ENCODE results near the gene BACH1. TPM values are rescaled to one million over a fixed set of nuclear protein-coding genes. Genes with fewer than 3 reads are reported as not detected.

BACH1 gene
- total RNA-seq, 1 donor from 2014 or later: 12.7 TPM

DNA sequence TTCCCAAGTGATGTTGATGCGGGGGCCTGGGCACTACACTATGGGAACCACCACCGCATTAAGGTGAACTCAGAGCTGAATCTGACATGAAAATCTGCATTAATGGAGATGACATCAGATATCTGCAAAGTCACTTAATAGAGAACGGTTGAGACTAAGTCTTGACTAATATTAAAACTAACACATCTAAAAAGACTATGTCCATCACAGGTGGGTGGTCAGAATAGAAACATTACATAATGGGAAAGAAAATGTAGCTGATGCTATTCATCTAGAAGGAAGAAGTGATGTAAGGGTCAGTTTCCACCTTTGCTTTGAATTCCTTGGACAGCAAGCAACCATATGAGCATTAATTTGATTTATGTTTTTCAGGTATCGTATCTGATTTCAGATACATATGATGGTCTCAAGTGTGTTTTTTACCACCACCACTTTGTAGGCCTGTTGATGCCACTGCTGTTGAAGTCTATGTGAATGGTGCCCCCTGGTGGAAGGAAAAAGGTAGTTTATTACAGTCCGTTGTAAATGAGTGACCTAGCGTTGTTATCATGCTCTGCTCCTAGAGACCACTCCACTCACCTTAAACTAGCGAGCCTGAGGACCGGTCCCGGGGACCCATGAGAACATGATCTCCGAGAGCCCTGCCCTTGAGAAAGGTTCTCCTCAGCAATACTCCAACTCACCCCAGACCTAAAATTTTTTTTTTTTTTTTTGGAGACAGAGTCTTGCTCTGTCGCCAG lies 73.5 kb downstream of the BACH1 start:
- TF ChIP-seq, protein P1, sequence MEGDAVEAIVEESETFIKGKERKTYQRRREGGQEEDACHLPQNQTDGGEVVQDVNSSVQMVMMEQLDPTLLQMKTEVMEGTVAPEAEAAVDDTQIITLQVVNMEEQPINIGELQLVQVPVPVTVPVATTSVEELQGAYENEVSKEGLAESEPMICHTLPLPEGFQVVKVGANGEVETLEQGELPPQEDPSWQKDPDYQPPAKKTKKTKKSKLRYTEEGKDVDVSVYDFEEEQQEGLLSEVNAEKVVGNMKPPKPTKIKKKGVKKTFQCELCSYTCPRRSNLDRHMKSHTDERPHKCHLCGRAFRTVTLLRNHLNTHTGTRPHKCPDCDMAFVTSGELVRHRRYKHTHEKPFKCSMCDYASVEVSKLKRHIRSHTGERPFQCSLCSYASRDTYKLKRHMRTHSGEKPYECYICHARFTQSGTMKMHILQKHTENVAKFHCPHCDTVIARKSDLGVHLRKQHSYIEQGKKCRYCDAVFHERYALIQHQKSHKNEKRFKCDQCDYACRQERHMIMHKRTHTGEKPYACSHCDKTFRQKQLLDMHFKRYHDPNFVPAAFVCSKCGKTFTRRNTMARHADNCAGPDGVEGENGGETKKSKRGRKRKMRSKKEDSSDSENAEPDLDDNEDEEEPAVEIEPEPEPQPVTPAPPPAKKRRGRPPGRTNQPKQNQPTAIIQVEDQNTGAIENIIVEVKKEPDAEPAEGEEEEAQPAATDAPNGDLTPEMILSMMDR (IDR thresholded peaks at IDR 0.05): peak; percentile 76 to 81 (median 80)

DNA sequence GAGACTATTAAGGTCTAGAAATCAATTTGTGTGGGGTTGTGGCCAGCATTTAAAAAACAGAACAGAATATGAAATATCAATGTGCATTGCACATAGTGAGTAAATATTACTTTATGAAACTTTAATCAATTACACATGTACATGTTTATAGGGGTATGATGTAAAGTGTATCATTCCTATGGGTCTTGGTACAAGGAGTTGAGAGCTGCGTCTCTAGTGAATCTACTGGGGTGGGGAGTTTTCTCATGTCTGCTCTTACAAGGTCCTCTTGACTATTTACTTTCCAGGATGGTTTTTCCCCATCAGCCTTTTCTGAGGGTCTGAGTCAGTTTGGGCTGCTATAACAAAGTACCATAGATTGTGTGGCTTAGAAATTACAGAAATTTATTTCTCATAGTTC lies 75.8 kb downstream of the BACH1 start:
- Histone ChIP-seq H3K4me1 (no peaks in the 10 kb centered on the region), H3K27ac (no peak overlapping the region), H3K27me3 (no peaks in the 10 kb centered on the region), H3K9me3 (no peaks in the 10 kb centered on the region), H3K4me3 (no peak overlapping the region), H3K36me3 (no peaks in the 10 kb centered on the region)
- intact Hi-C loops (cut with DNase I): loop anchor here (5.0 kb wide), 1 partner anchor 77 kb away; the partner anchor contains the start of gene BACH1
- no peak for DNase-seq (ENCODE audit: low spot score in 2 of 2)
- TF ChIP-seq, protein P1 (IDR thresholded peaks at IDR 0.05): no peak

More for the DNA sequence above, 73.5 kb downstream of the BACH1 start:
- no peak overlapping the region for H3K4me3 ChIP-seq
- no peaks in the 10 kb centered on the region for H3K4me1 ChIP-seq
- H3K36me3 ChIP-seq: no peaks in the 10 kb centered on the region
- H3K27ac ChIP-seq: no peak overlapping the region
- no peaks in the 10 kb centered on the region for H3K27me3 ChIP-seq
- intact Hi-C loops (cut with DNase I): loop anchor here (1.0 to 5.0 kb wide), 3 partner anchors 75 to 281 kb away; partner anchors contain the start of gene BACH1
- peak in 1 of 2 donors; percentile 76 for DNase-seq (ENCODE audit: low spot score in 2 of 2)
- H3K9me3 ChIP-seq: no peaks in the 10 kb centered on the region

DNA sequence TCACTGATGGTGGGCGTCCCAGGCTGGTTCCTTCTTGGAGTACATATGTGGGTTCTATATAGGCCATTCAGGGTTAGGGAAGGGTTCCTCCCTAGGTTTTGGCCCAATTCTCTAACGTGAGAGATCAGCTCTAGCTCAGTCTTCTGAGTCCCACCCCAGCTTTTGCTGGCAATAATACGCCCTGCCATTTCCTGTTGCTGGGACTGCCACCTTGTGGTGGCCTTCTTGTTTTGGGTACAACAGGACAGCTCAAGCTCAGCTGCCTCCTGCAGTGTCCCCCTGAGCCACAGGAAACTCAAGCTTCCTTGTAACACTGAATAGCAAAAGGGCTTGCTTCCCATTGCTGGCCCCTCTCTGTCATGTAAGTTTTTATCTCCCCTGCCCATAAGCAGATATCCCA lies 77.8 kb downstream of the BACH1 start:
- Histone ChIP-seq H3K36me3 (no peaks in the 10 kb centered on the region), H3K27me3 (no peaks in the 10 kb centered on the region), H3K4me3 (no peak overlapping the region), H3K4me1 (no peaks in the 10 kb centered on the region), H3K9me3 (no peaks in the 10 kb centered on the region), H3K27ac (no peak overlapping the region)
- intact Hi-C loops (cut with DNase I): no loop called here
- no peak for DNase-seq (ENCODE audit: low spot score in 2 of 2)
- TF ChIP-seq, protein P1 (IDR thresholded peaks at IDR 0.05): peak; percentile 19 to 32 (median 21)

DNA sequence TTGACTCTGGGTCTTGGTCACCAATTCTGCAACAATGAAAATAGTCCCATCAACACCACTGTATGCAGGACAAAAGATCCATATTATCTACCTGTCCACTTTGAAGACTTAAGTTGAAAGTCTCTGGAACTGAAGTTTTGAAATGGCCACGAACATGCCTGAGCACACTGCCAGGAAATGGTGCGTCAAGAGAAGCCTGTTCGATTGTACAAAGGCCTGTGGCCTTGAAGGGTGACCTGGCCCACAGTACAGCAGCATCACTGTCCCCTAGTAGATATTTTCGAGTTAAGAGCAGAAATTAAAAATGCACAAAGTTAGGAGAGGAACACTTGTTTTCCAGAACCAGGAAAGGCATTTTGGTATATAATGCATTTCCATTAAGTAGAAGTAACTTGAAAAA lies 78.5 kb downstream of the BACH1 start:
- Histone ChIP-seq H3K36me3 (no peaks in the 10 kb centered on the region), H3K4me3 (no peak overlapping the region), H3K27ac (no peak overlapping the region), H3K9me3 (no peaks in the 10 kb centered on the region), H3K4me1 (no peaks in the 10 kb centered on the region), H3K27me3 (no peaks in the 10 kb centered on the region)
- no peak for DNase-seq (ENCODE audit: low spot score in 2 of 2)
- intact Hi-C loops (cut with DNase I): no loop called here
- TF ChIP-seq, protein P1 (IDR thresholded peaks at IDR 0.05): no peak

DNA sequence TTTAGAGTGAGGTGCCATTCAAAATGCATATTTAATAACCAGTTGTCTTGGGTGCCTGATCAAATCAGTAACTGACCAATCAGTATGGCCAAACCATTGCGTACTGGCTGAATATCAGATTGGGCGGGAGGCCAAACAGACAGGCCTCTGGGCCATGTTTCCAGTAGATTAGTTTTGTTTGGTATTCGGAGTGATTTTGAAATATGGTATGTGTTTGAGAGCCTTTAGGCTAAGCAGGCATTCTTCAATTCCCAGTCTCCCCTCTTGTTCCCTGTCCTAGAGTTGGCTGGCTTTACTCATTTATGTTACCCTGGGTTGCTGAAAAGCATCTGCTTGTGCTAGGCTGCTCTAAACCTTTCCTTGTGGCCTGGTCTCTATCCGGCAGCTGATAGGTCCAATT lies 80.1 kb downstream of the BACH1 start:
- no peaks in the 10 kb centered on the region for H3K36me3 ChIP-seq
- no peaks in the 10 kb centered on the region for H3K4me1 ChIP-seq
- TF ChIP-seq, protein P1 (IDR thresholded peaks at IDR 0.05): no peak
- H3K27ac ChIP-seq: no peak overlapping the region
- DNase-seq (ENCODE audit: low spot score in 2 of 2): no peak
- intact Hi-C loops (cut with DNase I): no loop called here
- H3K4me3 ChIP-seq: no peak overlapping the region
- no peaks in the 10 kb centered on the region for H3K27me3 ChIP-seq
- no peaks in the 10 kb centered on the region for H3K9me3 ChIP-seq
